PC-3 (cell line): ENCODE results near the gene CES2.

Experiments used
- CTCF ChIP-seq: fragments of 300-600 bp; sonication (generic); conservative IDR thresholded peaks from 2 replicates; pipeline ENCODE4 v1.5.1; 2017; ENCODE audit warnings: antibody characterized with exemption, low read depth, mild to moderate bottlenecking, low read length
- EZH2 ChIP-seq: fragments of 300-600 bp; sonication (generic); IDR thresholded peaks from one replicate; pipeline ENCODE4 v1.6.1; 2017; ENCODE audit warnings: antibody characterized with exemption, mild to moderate bottlenecking, low read length; ENCODE audit not compliant: unreplicated experiment

- no peak for TF ChIP-seq CTCF
- TF ChIP-seq EZH2, result no peak
Measured at GRCh38 chr16:66899310-66899944, 35.9 kb upstream of the CES2 start.
